Trophoblast cell (in vitro differentiated cells and primary cell): ENCODE results near the gene TNS1.

ENCODE experiments used
- DNase-seq, 2 donors: peaks; one replicate each; pipeline ENCODE4 v3.0.0-alpha.2; 2016
- H2AFZ ChIP-seq: 2 replicates; pipeline ENCODE4 v1.6.1; 2013; ENCODE audit warnings: low read length, moderate library complexity, mild to moderate bottlenecking; ENCODE audit not compliant: insufficient read depth, poor library complexity
- H2AK5ac ChIP-seq: 2 replicates; pipeline ENCODE4 v1.6.1; 2013; ENCODE audit warnings: mild to moderate bottlenecking, low read length
- H2BK120ac ChIP-seq: 2 replicates; pipeline ENCODE4 v1.6.1; 2013; ENCODE audit warnings: low read length, mild to moderate bottlenecking, moderate library complexity; ENCODE audit not compliant: insufficient read depth, poor library complexity
- H2BK12ac ChIP-seq: 2 replicates; pipeline ENCODE4 v1.6.1; 2013; ENCODE audit warnings: mild to moderate bottlenecking, low read length, moderate library complexity
- H2BK5ac ChIP-seq: 2 replicates; pipeline ENCODE4 v1.6.1; 2013; ENCODE audit warnings: low read length, low read depth, moderate library complexity, mild to moderate bottlenecking; ENCODE audit not compliant: poor library complexity
- H3K14ac ChIP-seq: 2 replicates; pipeline ENCODE4 v1.6.1; 2013; ENCODE audit warnings: mild to moderate bottlenecking, low read length
- H3K18ac ChIP-seq: 2 replicates; pipeline ENCODE4 v1.6.1; 2013; ENCODE audit warnings: mild to moderate bottlenecking, low read length
- H3K23ac ChIP-seq: 2 replicates; pipeline ENCODE4 v1.6.1; 2013; ENCODE audit warnings: low read length
- H3K27ac ChIP-seq: 2 replicates; pipeline ENCODE4 v1.5.1; 2013; ENCODE audit warnings: low read depth, mild to moderate bottlenecking, inconsistent platforms, low read length, moderate library complexity
- H3K27me3 ChIP-seq: 2 replicates; pipeline ENCODE4 v1.6.1; 2013; ENCODE audit warnings: inconsistent platforms, mild to moderate bottlenecking, low read length, moderate library complexity; ENCODE audit not compliant: insufficient read depth
- H3K36me3 ChIP-seq, 2 experiments: 1 replicate in 1 of 2; 2 replicates in 1 of 2; pipeline ENCODE4 v1.6.1; 2013; ENCODE audit warnings: low read length in 2 of 2, mild to moderate bottlenecking in 2 of 2, moderate library complexity in 1 of 2; ENCODE audit not compliant: insufficient read depth in 2 of 2, control insufficient read depth in 1 of 2
- H3K4ac ChIP-seq: 2 replicates; pipeline ENCODE4 v1.6.1; 2013; ENCODE audit warnings: low read depth, mild to moderate bottlenecking, low read length, moderate library complexity
- H3K4me1 ChIP-seq, 2 experiments: 1 replicate in 1 of 2; 2 replicates in 1 of 2; pipeline ENCODE4 v1.6.1; 2013; ENCODE audit warnings: low read length in 2 of 2, mild to moderate bottlenecking in 2 of 2, moderate library complexity in 1 of 2; ENCODE audit not compliant: insufficient read depth in 2 of 2, control insufficient read depth in 1 of 2
- H3K4me2 ChIP-seq: 2 replicates; pipeline ENCODE4 v1.6.1; 2013; ENCODE audit warnings: inconsistent platforms, mild to moderate bottlenecking, low read length, moderate library complexity
- H3K4me3 ChIP-seq: 2 replicates; pipeline ENCODE4 v1.5.1; 2013; ENCODE audit warnings: mild to moderate bottlenecking, low read depth, low read length, inconsistent platforms
- H3K79me1 ChIP-seq: one replicate; pipeline ENCODE4 v1.6.1; 2013; ENCODE audit warnings: low read length
- H3K79me2 ChIP-seq: 2 replicates; pipeline ENCODE4 v1.6.1; 2013; ENCODE audit warnings: low read length, mild to moderate bottlenecking; ENCODE audit not compliant: control insufficient read depth, insufficient read depth, poor library complexity
- H3K9ac ChIP-seq: 2 replicates; pipeline ENCODE4 v1.6.1; 2013; ENCODE audit warnings: mild to moderate bottlenecking, low read length
- H3K9me3 ChIP-seq: 2 replicates; pipeline ENCODE4 v1.6.1; 2013; ENCODE audit warnings: low read depth, mild to moderate bottlenecking, control low read depth, inconsistent platforms, low read length; ENCODE audit not compliant: insufficient read depth
- H4K12ac ChIP-seq: 2 replicates; pipeline ENCODE4 v1.6.1; 2013; ENCODE audit warnings: low read depth, mild to moderate bottlenecking, low read length, moderate library complexity
- H4K8ac ChIP-seq: 2 replicates; pipeline ENCODE4 v1.6.1; 2013; ENCODE audit warnings: low read depth, mild to moderate bottlenecking, low read length, moderate library complexity
- H4K91ac ChIP-seq: one replicate; pipeline ENCODE4 v1.6.1; 2013; ENCODE audit warnings: low read depth, mild to moderate bottlenecking, low read length, moderate library complexity
- WGBS: extraction: QIAGEN DNeasy Blood & Tissue Kit; methylation state at CpG from one replicate; pipeline ENCODE4 v1.1.7; 2013; ENCODE audit warnings: missing lambda C conversion rate; ENCODE audit not compliant: insufficient read length, insufficient coverage; ENCODE audit errors: extremely low coverage; 5-methylcytosine and 5-hydroxymethylcytosine counted together

Gene TNS1

GRCh38 chr2:217875138-217875537 is 127.7 kb downstream of the TNS1 start:
- Histone ChIP-seq H3K4me1 (no peaks in the 10 kb centered on the region), H3K79me1 (no peaks in the 10 kb centered on the region), H3K23ac (no peak overlapping the region), H3K4me3 (no peak overlapping the region), H2AFZ (no peak overlapping the region), H3K9me3 (no peaks in the 10 kb centered on the region), H3K4ac (no peak overlapping the region), H3K14ac (no peak overlapping the region), H3K79me2 (no peaks in the 10 kb centered on the region), H3K18ac (no peak overlapping the region), H4K8ac (no peak overlapping the region), H2AK5ac (no peak overlapping the region), H3K4me2 (no peak overlapping the region), H4K91ac (no peak overlapping the region), H2BK12ac (no peak overlapping the region), H3K27ac (no peak overlapping the region), H2BK5ac (no peak overlapping the region), H4K12ac (no peak overlapping the region), H3K9ac (no peak overlapping the region), H3K36me3 (no peaks in the 10 kb centered on the region), H2BK120ac (no peak overlapping the region), H3K27me3 (no peaks in the 10 kb centered on the region)
- no CpG with 5 or more reads among the region's 1 CpG for WGBS
- no peak for DNase-seq

GRCh38 chr2:217873371-217873770 is 129.4 kb downstream of the TNS1 start:
- Histone ChIP-seq H3K27me3 (no peaks in the 10 kb centered on the region), H4K8ac (no peak overlapping the region)
- WGBS, result no CpG with 5 or more reads among the region's 8 CpGs

GRCh38 chr2:217872319-217872718 is 130.5 kb downstream of the TNS1 start:
- Histone ChIP-seq H2BK120ac (no peak overlapping the region), H3K79me2 (no peaks in the 10 kb centered on the region), H3K27ac (no peak overlapping the region), H3K9me3 (no peaks in the 10 kb centered on the region), H2AFZ (no peak overlapping the region), H3K79me1 (no peaks in the 10 kb centered on the region), H3K4me3 (no peak overlapping the region), H3K4ac (no peak overlapping the region), H3K4me1 (no peaks in the 10 kb centered on the region), H2BK12ac (no peak overlapping the region), H3K23ac (no peak overlapping the region), H4K12ac (no peak overlapping the region), H3K9ac (no peak overlapping the region), H4K91ac (no peak overlapping the region), H4K8ac (no peak overlapping the region), H3K27me3 (no peaks in the 10 kb centered on the region), H3K4me2 (no peak overlapping the region), H2AK5ac (no peak overlapping the region), H3K36me3 (no peaks in the 10 kb centered on the region), H2BK5ac (no peak overlapping the region), H3K14ac (no peak overlapping the region), H3K18ac (no peak overlapping the region)
- no CpG with 5 or more reads among the region's 2 CpGs for WGBS
- no peak for DNase-seq

More at GRCh38 chr2:217873371-217873770, 129.4 kb downstream of the TNS1 start:
- no peak overlapping the region for H3K27ac ChIP-seq
- H3K4ac ChIP-seq, result no peak overlapping the region
- H2BK12ac ChIP-seq, result no peak overlapping the region
- H3K4me3 ChIP-seq, result no peak overlapping the region
- no peaks in the 10 kb centered on the region for H3K79me2 ChIP-seq
- H2BK120ac ChIP-seq, result no peak overlapping the region
- H3K18ac ChIP-seq, result no peak overlapping the region
- no peaks in the 10 kb centered on the region for H3K79me1 ChIP-seq
- DNase-seq, result no peak
- no peaks in the 10 kb centered on the region for H3K4me1 ChIP-seq
- H3K23ac ChIP-seq, result no peak overlapping the region
- H3K9ac ChIP-seq, result no peak overlapping the region
- H3K4me2 ChIP-seq, result no peak overlapping the region
- H4K91ac ChIP-seq, result no peak overlapping the region
- no peaks in the 10 kb centered on the region for H3K9me3 ChIP-seq
- H2BK5ac ChIP-seq, result no peak overlapping the region
- H2AK5ac ChIP-seq, result no peak overlapping the region
- H3K36me3 ChIP-seq, result no peaks in the 10 kb centered on the region
- no peak overlapping the region for H2AFZ ChIP-seq
- H4K12ac ChIP-seq, result no peak overlapping the region
- no peak overlapping the region for H3K14ac ChIP-seq

GRCh38 chr2:217870528-217871011 is 132.2 kb downstream of the TNS1 start:
- Histone ChIP-seq H3K79me2 (no peaks in the 10 kb centered on the region), H2BK5ac (no peak overlapping the region), H3K27me3 (no peaks in the 10 kb centered on the region), H2AK5ac (no peak overlapping the region), H4K91ac (no peak overlapping the region), H3K14ac (no peak overlapping the region), H2BK120ac (no peak overlapping the region), H3K4me1 (peaks cover 0 to 7% of the 10 kb centered on the region in 2 experiments), H3K9ac (no peak overlapping the region), H4K8ac (no peak overlapping the region), H3K79me1 (no peaks in the 10 kb centered on the region), H3K4me3 (no peak overlapping the region), H3K18ac (no peak overlapping the region), H3K27ac (no peak overlapping the region), H3K9me3 (no peaks in the 10 kb centered on the region), H3K4ac (no peak overlapping the region), H3K23ac (no peak overlapping the region), H3K36me3 (no peaks in the 10 kb centered on the region), H3K4me2 (no peak overlapping the region), H2AFZ (no peak overlapping the region), H4K12ac (no peak overlapping the region), H2BK12ac (no peak overlapping the region)
- no peak for DNase-seq
- no CpG with 5 or more reads among the region's 13 CpGs for WGBS
